CD14-positive monocyte (primary cell): ENCODE results near the gene HYOU1. TPM values are rescaled to one million over a fixed set of nuclear protein-coding genes. Genes with fewer than 3 reads are reported as not detected.
"Not testable (repeated sequence)": the region's sequence is repeated elsewhere in the genome, so short reads cannot be mapped to it uniquely, and the experiment has no call there.

Source experiments
- DNase-seq, 3 donors: peaks; one replicate each; pipeline ENCODE4 v3.0.0-alpha.2; 2011 to 2022
- H2AFZ ChIP-seq: 2 replicates; pipeline ENCODE4 v1.6.0; 2012; ENCODE audit warnings: mild to moderate bottlenecking, low read depth, low read length, inconsistent platforms; ENCODE audit not compliant: insufficient read depth, poor library complexity, severe bottlenecking
- H3K27ac ChIP-seq, 2 donors: 1 replicate in 1 of 2; 2 replicates in 1 of 2; pipeline ENCODE4 v1.5.1; 2012 to 2013; ENCODE audit warnings: low read length in 2 of 2, control low read depth in 1 of 2, inconsistent platforms in 1 of 2, low read depth in 1 of 2, mild to moderate bottlenecking in 1 of 2
- H3K27me3 ChIP-seq, 2 donors: one replicate each; pipeline versions ENCODE4 v1.6.0 to v1.6.1; 2011 to 2013; ENCODE audit warnings: low read length in 2 of 2; ENCODE audit not compliant: control insufficient read depth in 2 of 2, insufficient read depth in 2 of 2
- H3K36me3 ChIP-seq, 2 donors: replicated peaks in 1 of 2; 1 replicate in 1 of 2; 2 replicates in 1 of 2; pipeline versions ENCODE4 v1.5.1 to v1.6.1; 2012 to 2013; ENCODE audit warnings: low read length in 2 of 2, control low read depth in 1 of 2, inconsistent platforms in 1 of 2, mild to moderate bottlenecking in 1 of 2; ENCODE audit not compliant: insufficient read depth in 2 of 2, control insufficient read depth in 1 of 2
- H3K4me1 ChIP-seq, 2 donors: 1 replicate in 1 of 2; 2 replicates in 1 of 2; pipeline versions ENCODE4 v1.5.1 to v1.6.1; 2012 to 2013; ENCODE audit warnings: low read length in 2 of 2, control low read depth in 1 of 2, inconsistent platforms in 1 of 2, mild to moderate bottlenecking in 1 of 2, moderate library complexity in 1 of 2; ENCODE audit not compliant: insufficient read depth in 2 of 2, control insufficient read depth in 1 of 2
- H3K4me2 ChIP-seq: replicated peaks from 2 replicates; pipeline ENCODE3; 2012; ENCODE audit warnings: low read length, moderate library complexity, mild to moderate bottlenecking; ENCODE audit not compliant: poor library complexity, severe bottlenecking; ENCODE audit errors: extremely low read depth
- H3K4me3 ChIP-seq, 3 experiments: fragments of 200-600 bp in 1 of 3; sonication (generic) in 1 of 3; replicated peaks in 1 of 3; 1 replicate in 2 of 3; 2 replicates in 1 of 3; pipeline ENCODE4 v1.5.1; 2011 to 2013; ENCODE audit warnings: low read length in 3 of 3, mild to moderate bottlenecking in 3 of 3, control low read depth in 2 of 3, low read depth in 2 of 3, inconsistent platforms in 1 of 3, moderate library complexity in 1 of 3
- H3K79me2 ChIP-seq: 2 replicates; pipeline ENCODE4 v1.6.0; 2012; ENCODE audit warnings: mild to moderate bottlenecking, control low read depth, inconsistent platforms, low read length, moderate library complexity; ENCODE audit not compliant: insufficient read depth
- H3K9ac ChIP-seq: 2 replicates; pipeline ENCODE4 v1.6.0; 2017; ENCODE audit warnings: low read length, mild to moderate bottlenecking; ENCODE audit not compliant: insufficient read depth, poor library complexity, severe bottlenecking
- H3K9me3 ChIP-seq, 2 donors: replicated peaks in 1 of 2; 1 replicate in 1 of 2; 2 replicates in 1 of 2; pipeline versions ENCODE4 v1.5.1 to v1.6.1; 2012 to 2013; ENCODE audit warnings: low read length in 2 of 2, control low read depth in 1 of 2; ENCODE audit not compliant: control insufficient read depth in 1 of 2, insufficient read depth in 1 of 2
- H4K20me1 ChIP-seq: 2 replicates; pipeline ENCODE4 v1.6.0; 2012; ENCODE audit warnings: mild to moderate bottlenecking, low read length, control low read depth, moderate library complexity; ENCODE audit not compliant: insufficient read depth
- H3K27ac Mint-ChIP-seq, 7 donors: one replicate each; pipeline ENCODE4 v1.8.0; 2020; ENCODE audit warnings: mild to moderate bottlenecking in 7 of 7, mixed read lengths in 7 of 7, moderate library complexity in 6 of 7, inconsistent platforms in 2 of 7
- H3K27me3 Mint-ChIP-seq, 3 donors: one replicate each; pipeline ENCODE4 v1.8.0; 2021 to 2022; ENCODE audit warnings: low read depth in 3 of 3, mild to moderate bottlenecking in 3 of 3, mixed read lengths in 3 of 3, moderate library complexity in 3 of 3, inconsistent platforms in 1 of 3
- H3K36me3 Mint-ChIP-seq, 2 donors: one replicate each; pipeline ENCODE4 v1.8.0; 2020; ENCODE audit warnings: mixed read lengths in 2 of 2, inconsistent platforms in 1 of 2, mild to moderate bottlenecking in 1 of 2
- H3K4me1 Mint-ChIP-seq: one replicate; pipeline ENCODE4 v1.8.0; 2020; ENCODE audit warnings: mild to moderate bottlenecking, mixed read lengths
- H3K4me3 Mint-ChIP-seq, 2 donors: one replicate each; pipeline ENCODE4 v1.8.0; 2020; ENCODE audit warnings: mild to moderate bottlenecking in 2 of 2, mixed read lengths in 2 of 2, moderate library complexity in 1 of 2
- H3K9me3 Mint-ChIP-seq, 7 donors: one replicate each; pipeline ENCODE4 v1.8.0; 2020 to 2022; ENCODE audit warnings: mixed read lengths in 7 of 7, mild to moderate bottlenecking in 6 of 7, moderate library complexity in 6 of 7, inconsistent platforms in 2 of 7
- WGBS: methylation state at CpG from one replicate; pipeline ENCODE4 v1.1.5; 2013; ENCODE audit warnings: missing lambda C conversion rate; ENCODE audit not compliant: insufficient coverage; 5-methylcytosine and 5-hydroxymethylcytosine counted together
- intact Hi-C, 2 donors: fragments of 100-400 bp; cut with micrococcal nuclease; formaldehyde crosslinking; loops; one replicate each; pipeline versions ENCODE4 v1.15.0 to v1.15.1; 2023
- polyA plus RNA-seq, 3 donors: library from polyadenylated mRNA; depleted of rRNA in 1 of 3; unstranded in 2 of 3; stranded (reverse) in 1 of 3; fragments of 300-500 nt in 2 of 3; fragments of >200 nt in 1 of 3; fragmentation: Illumina TruSeq in 2 of 3; gene quantifications; 1 replicate in 2 of 3; 2 replicates in 1 of 3; pipeline ENCODE4 v1.2.3, GENCODE V29; 2012 to 2021
- TF ChIP-seq, protein P1 (sequence below): fragments of 200-600 bp; IDR thresholded peaks from one replicate; pipeline ENCODE4 v1.8.0; 2022; ENCODE audit warnings: antibody characterized with exemption, mild to moderate bottlenecking

Gene HYOU1
- polyA plus RNA-seq, 3 donors: 8.4 to 34.9 (median 8.6) TPM

GRCh38 chr11:119019996-119020395, 37.0 kb downstream of the HYOU1 start:
- Histone ChIP-seq H3K9me3 (no peaks in the 10 kb centered on the region), H4K20me1 (peaks cover 3% of the 10 kb centered on the region), H3K27me3 (no peaks in the 10 kb centered on the region), H3K9ac (no peak overlapping the region), H3K79me2 (peaks cover 67% of the 10 kb centered on the region), H3K4me2 (peak overlapping the region; percentile 96), H2AFZ (no peak overlapping the region), H3K4me3 (peak overlapping the region in 1 of 3 experiments; percentile 88), H3K27ac (peak overlapping the region in 1 of 2 donors; percentile 96), H3K36me3 (peaks cover 55 to 63% of the 10 kb centered on the region in 2 donors), H3K4me1 (peaks cover 26 to 34% of the 10 kb centered on the region in 2 donors)
- Mint-ChIP-seq H3K36me3 (peaks cover 47 to 70% of the 10 kb centered on the region in 2 donors), H3K4me1 (peaks cover 24% of the 10 kb centered on the region), H3K4me3 (peak overlapping the region; percentile 51 to 96), H3K27ac (peak overlapping the region in 5 of 7 donors; percentile 71 to 100 (median 98)), H3K9me3 (no peaks in the 10 kb centered on the region), H3K27me3 (peaks cover 0 to 1% (median 0%) of the 10 kb centered on the region in 3 donors)
- intact Hi-C loops: loop anchor here in 1 of 2 donors (1.0 to 5.0 kb wide), 4 partner anchors 10 to 93 kb away; partner anchors contain the start of genes BCL9L, DPAGT1, SLC37A4 and VPS11
- WGBS: 80% methylated on average over 1 of the region's 2 CpGs
- no peak for DNase-seq
- TF ChIP-seq, protein P1, sequence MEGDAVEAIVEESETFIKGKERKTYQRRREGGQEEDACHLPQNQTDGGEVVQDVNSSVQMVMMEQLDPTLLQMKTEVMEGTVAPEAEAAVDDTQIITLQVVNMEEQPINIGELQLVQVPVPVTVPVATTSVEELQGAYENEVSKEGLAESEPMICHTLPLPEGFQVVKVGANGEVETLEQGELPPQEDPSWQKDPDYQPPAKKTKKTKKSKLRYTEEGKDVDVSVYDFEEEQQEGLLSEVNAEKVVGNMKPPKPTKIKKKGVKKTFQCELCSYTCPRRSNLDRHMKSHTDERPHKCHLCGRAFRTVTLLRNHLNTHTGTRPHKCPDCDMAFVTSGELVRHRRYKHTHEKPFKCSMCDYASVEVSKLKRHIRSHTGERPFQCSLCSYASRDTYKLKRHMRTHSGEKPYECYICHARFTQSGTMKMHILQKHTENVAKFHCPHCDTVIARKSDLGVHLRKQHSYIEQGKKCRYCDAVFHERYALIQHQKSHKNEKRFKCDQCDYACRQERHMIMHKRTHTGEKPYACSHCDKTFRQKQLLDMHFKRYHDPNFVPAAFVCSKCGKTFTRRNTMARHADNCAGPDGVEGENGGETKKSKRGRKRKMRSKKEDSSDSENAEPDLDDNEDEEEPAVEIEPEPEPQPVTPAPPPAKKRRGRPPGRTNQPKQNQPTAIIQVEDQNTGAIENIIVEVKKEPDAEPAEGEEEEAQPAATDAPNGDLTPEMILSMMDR: no peak

GRCh38 chr11:119018074-119018938, 38.7 kb downstream of the HYOU1 start, which contains the start of the genes RPS25 and TRAPPC4:
TSS of gene RPS25 (minus strand) at chr11:119018343. CDS start at chr11:119018284, 59 bp downstream.
TSS of gene TRAPPC4 (plus strand) at chr11:119018766. CDS start at chr11:119018796, 30 bp downstream.
- Histone ChIP-seq H3K79me2 (peaks cover 65% of the 10 kb centered on the region), H2AFZ (peak within 1 kb of the TSS; percentile 78), H3K9me3 (no peaks in the 10 kb centered on the region), H3K27me3 (no peaks in the 10 kb centered on the region), H3K27ac (peak within 1 kb of the TSS; percentile 93 to 96), H3K4me1 (peaks cover 26 to 34% of the 10 kb centered on the region in 2 donors), H3K4me3 (peak within 1 kb of the TSS; percentile 87 to 88 (median 88)), H3K9ac (peak within 1 kb of the TSS; percentile 88), H3K36me3 (peaks cover 53 to 63% of the 10 kb centered on the region in 2 donors), H4K20me1 (peaks cover 3% of the 10 kb centered on the region), H3K4me2 (peak within 1 kb of the TSS; percentile 96)
- Mint-ChIP-seq H3K4me3 (peak within 1 kb of the TSS; percentile 96 to 97), H3K9me3 (no peaks in the 10 kb centered on the region), H3K36me3 (peaks cover 44 to 70% of the 10 kb centered on the region in 2 donors), H3K4me1 (peaks cover 24% of the 10 kb centered on the region), H3K27me3 (peaks cover 0 to 1% (median 0%) of the 10 kb centered on the region in 3 donors), H3K27ac (peak within 1 kb of the TSS; percentile 98 to 100 (median 99))
- peak; percentile 96 to 97 (median 96) for DNase-seq
- under 1% methylated on average over 63 of the region's 63 CpGs for WGBS
- TF ChIP-seq, protein P1: no peak
- intact Hi-C loops: loop anchor here in 1 of 2 donors (5.0 kb wide), 3 partner anchors 49 to 91 kb away; partner anchors contain the start of genes BCL9L, DPAGT1 and VPS11

- H3K27ac Mint-ChIP-seq: peak overlapping the region; percentile 98 to 100 (median 99)
- H3K27me3 ChIP-seq, DNase-seq, H4K20me1 ChIP-seq, H3K27me3 Mint-ChIP-seq, H3K9me3 ChIP-seq, H3K9me3 Mint-ChIP-seq: not testable (repeated sequence)
- Histone ChIP-seq H3K27ac (peak overlapping the region; percentile 93 to 96), H2AFZ (peak overlapping the region; percentile 78), H3K4me3 (peak overlapping the region; percentile 87 to 88 (median 88)), H3K79me2 (peaks cover 61% of the 10 kb centered on the region), H3K4me1 (peaks cover 26 to 34% of the 10 kb centered on the region in 2 donors), H3K36me3 (peaks cover 50 to 61% of the 10 kb centered on the region in 2 donors), H3K4me2 (peak overlapping the region; percentile 96), H3K9ac (peak overlapping the region; percentile 88)
- intact Hi-C loops: loop anchor here (2.0 to 5.0 kb wide), 4 partner anchors 19 to 90 kb away; partner anchors contain the start of genes BCL9L (in 1 of the 2), CENATAC (in 1 of the 2), DPAGT1 (in 1 of the 2) and VPS11 (in 1 of the 2)
- WGBS: 0% methylated on average over 3 of the region's 10 CpGs
- H3K4me3 Mint-ChIP-seq: peak overlapping the region; percentile 96 to 97
- peaks cover 46 to 69% of the 10 kb centered on the region in 2 donors for H3K36me3 Mint-ChIP-seq
- peaks cover 24% of the 10 kb centered on the region for H3K4me1 Mint-ChIP-seq
Measured at GRCh38 chr11:119017377-119017776, 39.6 kb downstream of the HYOU1 start.
